ENCODE results near the gene SERPIND1.
"Not testable (repeated sequence)": the region's sequence is repeated elsewhere in the genome, so short reads cannot be mapped to it uniquely, and the experiment has no call there.

DNA sequence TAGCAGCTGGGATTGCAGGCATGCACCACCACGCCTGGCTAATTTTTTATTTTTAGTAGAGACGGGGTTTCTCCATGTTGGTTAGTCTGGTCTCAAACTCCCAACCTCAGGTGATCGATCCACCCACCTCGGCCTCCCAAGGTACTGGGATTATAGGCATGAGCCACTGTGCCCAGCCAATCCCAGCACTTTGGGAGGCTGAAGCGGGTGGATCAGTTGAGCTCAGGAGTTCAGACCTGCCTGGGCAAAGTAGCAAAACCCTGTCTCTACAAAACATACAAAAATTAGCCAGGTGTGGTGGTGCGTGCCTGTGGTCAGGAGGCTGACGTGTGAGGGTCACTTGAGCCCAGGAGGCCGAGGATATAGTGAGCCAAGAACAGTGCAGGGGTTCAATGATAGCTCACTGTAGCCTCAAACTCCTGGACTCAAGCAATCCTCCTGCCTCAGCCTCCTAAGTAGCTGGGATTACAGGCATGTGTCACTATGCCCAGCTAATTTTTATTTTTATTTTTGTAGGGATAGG, 47.9 kb downstream of the SERPIND1 start:
- TF ChIP-seq CTCF, POLR2A, POLR2AphosphoS5, EP300 (IDR thresholded peaks at IDR 0.05): not testable (repeated sequence)

All from gastroesophageal sphincter (tissue), 3 donors.